GM18499 (cell line): ENCODE results near the gene CEP112.

ENCODE experiments used
- ATAC-seq: cut with Tn5 transposase; IDR thresholded peaks from one replicate; pipeline ENCODE4 v1.9.1; 2021; ENCODE audit warnings: moderate number of reproducible peaks; ENCODE audit not compliant: insufficient read depth, unreplicated experiment

Gene CEP112

GRCh38 chr17:66000216-66000615, 191.7 kb downstream of the CEP112 start:
- ATAC-seq, result no peak

DNA sequence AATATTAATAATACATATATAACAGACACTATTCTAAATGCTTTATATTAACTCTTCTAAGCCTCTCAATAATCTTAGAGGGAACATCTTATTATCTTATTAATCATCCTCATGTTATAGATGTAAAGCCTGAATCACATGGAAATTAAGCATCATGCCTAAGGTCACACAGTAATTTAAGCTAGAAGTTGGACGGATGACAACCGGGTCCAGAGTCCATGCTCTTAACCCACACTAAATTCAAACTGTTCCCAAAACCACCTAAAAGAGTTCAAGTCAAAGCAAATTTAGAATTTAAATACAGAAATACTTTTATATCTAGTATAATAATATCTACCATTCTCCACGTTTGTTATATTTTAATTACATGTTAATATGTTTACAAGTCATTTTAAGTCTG, 193.3 kb downstream of the CEP112 start:
- no peak for ATAC-seq

DNA sequence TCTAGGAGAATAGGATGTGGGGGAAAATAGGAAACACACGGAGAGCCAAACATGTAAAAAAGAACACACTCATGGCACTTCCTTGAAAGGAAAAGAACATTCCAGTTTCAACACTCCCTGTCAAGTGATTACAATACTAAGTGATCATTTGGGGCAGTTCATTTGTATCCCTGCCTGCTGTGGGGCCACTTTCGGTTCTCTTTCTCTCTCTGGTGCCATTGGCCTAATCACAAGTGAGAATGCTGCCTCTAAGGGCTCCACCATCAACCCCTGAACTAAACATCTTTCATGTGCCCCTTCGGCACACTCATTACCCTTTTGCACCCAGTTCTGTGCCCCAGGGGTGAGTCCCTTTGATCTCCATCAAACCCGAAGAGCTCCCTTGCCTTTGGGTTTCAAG, 197.3 kb downstream of the CEP112 start:
- ATAC-seq, result no peak

- no peak for ATAC-seq
These were observed 197.8 kb downstream of the CEP112 start for GRCh38 chr17:65994114-65994513.

DNA sequence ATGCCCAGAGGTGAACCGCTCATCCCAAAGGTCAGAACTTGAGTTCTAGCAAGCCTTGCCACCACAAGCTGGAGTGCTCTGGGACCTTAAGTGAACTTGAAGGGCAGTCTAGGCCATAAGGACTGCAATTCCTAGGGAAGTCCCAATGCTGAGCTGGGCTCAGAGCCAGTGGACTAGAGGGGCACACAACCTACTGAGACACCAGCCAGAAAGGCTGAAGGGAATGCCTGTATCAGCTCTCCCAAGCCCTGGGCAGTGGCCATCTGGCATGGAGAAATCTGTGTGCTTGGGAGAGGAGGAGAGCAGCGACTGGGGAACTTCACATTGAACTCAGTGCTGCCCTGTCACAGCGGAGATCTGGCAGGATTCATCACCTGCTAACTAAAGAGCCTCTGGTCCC, 201.3 kb downstream of the CEP112 start:
- no peak for ATAC-seq

GRCh38 chr17:65988451-65988850, 203.5 kb downstream of the CEP112 start:
- ATAC-seq, result no peak

DNA sequence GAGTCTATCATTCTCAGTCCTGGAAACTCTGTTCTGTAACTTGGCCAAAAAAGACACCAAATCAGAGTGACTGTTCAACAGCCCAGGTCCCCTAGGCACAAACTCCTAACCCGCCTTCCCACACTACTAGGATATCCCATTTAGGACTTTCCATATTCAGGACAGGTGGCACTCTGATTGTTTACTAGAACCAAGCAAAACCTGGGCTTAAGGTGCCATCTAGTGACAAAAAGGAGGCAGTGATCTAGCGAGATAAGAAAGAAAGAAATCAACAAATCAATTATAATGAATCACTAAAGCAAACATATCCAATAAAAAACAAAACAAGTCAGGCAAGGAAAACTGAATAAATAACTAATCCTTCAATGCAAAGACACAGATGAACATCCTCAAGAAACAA, 203.9 kb downstream of the CEP112 start:
- ATAC-seq, result no peak

DNA sequence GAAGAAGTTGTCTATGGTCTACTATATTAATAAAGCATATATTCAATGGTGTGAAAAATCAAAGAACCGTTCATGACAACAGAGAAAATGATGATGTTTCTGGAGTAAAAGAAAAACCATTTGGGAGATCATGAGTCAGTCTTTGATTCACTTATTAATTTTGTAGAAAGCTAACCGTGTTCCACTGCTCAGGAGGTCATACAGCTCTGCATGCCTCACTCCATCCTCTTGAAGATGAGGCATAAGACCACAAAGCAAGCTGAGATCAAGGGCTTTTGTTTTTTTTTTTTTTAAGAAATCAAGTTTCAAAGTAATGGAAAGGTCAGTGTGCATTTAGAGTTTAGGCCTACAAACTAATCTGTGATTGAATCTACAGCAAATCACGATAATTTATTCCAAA, 206.4 kb downstream of the CEP112 start:
- no peak for ATAC-seq

- ATAC-seq, result no peak
These were observed 207.6 kb downstream of the CEP112 start for GRCh38 chr17:65984299-65984698.

DNA sequence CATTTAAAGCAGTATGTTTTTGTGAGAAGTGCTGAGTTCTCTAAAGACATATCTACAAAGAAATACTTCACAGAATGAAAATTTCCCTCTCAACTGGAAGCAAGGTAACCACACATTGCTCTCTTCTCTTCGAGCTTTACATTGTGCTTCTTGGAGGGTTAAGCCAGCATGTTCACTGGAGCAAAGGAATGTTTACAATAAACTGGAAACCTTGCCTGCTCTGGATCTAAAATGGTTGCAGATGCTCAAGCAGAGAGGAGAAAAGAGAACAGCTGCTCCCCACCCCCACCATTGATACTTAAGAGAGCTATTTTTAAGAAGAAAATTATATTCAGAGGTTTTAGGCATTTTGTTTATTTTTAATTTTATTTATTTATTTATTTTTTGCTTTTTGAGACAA, 213.1 kb downstream of the CEP112 start:
- no peak for ATAC-seq

GRCh38 chr17:65977041-65977440, 214.9 kb downstream of the CEP112 start:
- no peak for ATAC-seq

- ATAC-seq, result no peak
These were observed 216.1 kb downstream of the CEP112 start for GRCh38 chr17:65975878-65976277.

- no peak for ATAC-seq
These were observed 218.7 kb downstream of the CEP112 start for GRCh38 chr17:65973237-65973636.

DNA sequence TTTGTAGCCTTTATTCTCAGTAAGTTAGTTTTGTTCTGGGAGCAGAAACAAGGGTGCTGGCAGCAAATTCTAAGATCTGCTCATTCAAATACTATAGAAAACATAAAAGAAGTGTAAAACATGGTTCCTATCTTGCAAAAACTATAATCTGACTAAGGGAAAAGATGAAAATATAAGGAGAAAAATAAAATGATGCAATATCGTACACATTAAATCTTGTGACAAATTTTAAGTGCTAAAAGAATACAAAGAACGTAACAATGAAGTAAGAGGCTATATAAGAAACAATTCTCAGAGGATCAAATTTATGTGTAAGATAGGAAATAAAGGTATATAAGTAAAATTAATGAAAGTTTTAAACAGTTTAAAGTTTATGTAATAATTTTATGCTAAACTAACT, 224.6 kb downstream of the CEP112 start:
- no peak for ATAC-seq

- no peak for ATAC-seq
These were observed 225.7 kb downstream of the CEP112 start for GRCh38 chr17:65966072-65966695.

- ATAC-seq, result no peak
These were observed 228.8 kb downstream of the CEP112 start for GRCh38 chr17:65963179-65963578.

- ATAC-seq, result no peak
These were observed 232.3 kb downstream of the CEP112 start for GRCh38 chr17:65959630-65960029.

GRCh38 chr17:65956814-65957213, 235.1 kb downstream of the CEP112 start:
- ATAC-seq, result no peak

DNA sequence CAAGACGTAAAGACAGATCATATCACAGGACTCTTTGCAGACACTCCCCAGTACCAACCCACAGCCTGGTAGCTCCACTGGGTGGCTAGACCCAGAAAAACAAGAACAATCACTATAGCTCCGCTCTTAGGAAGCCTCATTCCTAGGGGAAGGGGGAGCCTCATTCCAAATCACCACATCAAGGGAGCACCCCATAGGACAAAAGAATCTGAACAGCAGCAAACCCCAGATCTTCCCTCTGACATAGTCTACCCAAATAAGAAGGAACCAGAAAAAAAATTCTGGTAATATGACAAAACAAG, 237.8 kb downstream of the CEP112 start:
- no peak for ATAC-seq

DNA sequence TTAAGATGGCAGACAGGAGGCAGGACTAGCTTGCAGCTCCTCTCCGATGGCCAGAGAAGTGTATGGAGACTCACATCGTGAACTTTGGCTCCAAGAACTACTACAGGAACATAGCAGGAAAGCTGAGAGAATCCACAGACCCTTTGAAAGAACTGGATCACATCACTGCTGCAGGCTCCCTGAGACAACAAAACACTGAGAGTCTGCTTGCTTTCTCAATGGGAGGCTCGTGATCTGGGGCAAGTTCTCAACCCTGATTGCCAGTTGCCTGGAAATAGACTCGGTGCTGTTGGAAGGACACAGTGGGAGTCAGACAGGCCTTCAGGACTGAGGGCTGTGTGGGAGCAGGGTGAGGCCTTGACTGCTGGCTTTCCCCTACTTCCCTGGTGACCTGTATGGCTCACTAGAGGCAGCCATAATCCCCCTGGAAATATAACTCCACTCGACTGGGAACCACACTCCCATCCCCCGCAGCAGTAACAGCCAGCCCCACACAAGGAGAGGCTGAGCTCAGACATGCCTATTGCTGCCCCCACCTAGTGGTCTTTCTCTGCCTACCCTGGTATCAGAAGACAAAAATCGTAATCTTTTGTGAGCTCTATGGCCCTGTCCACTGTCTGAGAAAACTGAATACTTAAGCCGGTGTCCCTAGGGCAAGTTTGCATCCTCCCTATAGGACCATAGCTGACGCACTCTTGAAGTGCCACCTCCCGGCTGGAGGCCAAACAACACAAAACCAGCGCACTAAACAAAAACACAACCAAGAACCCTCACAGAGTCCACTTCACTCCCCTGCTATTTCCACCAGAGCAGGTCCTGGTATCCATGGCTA, 238.4 kb downstream of the CEP112 start:
- no peak for ATAC-seq

GRCh38 chr17:65952586-65952985, 239.3 kb downstream of the CEP112 start:
- no peak for ATAC-seq

DNA sequence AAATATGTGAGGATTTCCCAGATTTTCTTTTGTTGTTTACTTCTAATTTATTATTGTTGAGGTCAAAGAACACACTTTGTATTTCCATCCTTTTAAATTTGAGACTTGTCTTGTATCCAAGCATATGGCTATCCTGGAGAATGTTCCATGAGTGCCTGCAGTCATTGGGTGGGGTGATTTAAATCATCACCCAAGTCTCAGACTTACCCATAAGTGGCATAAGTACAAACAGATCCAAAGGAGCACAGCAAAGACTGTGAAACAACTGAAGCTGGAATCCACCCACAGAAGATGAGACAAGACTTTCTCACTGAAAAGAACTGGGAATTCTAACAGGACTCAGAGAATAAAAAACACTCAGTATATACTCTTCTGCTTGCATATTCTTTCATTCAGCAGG, 239.9 kb downstream of the CEP112 start:
- no peak for ATAC-seq
